Measurements from ENCODE around the gene GRIN2A. TPM values are rescaled to one million over a fixed set of nuclear protein-coding genes. Genes with fewer than 3 reads are reported as not detected.

Gene GRIN2A
- total RNA-seq, 1 donor from 2014 or later, result not detected

- peaks cover 27% of the 10 kb centered on the region for H3K9me3 Mint-ChIP-seq (ENCODE audit: unreplicated experiment)
- no peaks in the 10 kb centered on the region for H3K36me3 Mint-ChIP-seq (ENCODE audit: unreplicated experiment)
- H3K4me1 Mint-ChIP-seq (ENCODE audit: unreplicated experiment), result no peaks in the 10 kb centered on the region
- H3K27ac Mint-ChIP-seq (ENCODE audit: unreplicated experiment), result no peak overlapping the region
- no peaks in the 10 kb centered on the region for H3K27me3 Mint-ChIP-seq (ENCODE audit: unreplicated experiment)
- no peak for DNase-seq (ENCODE audit: extremely low spot score, unreplicated experiment)
- TF ChIP-seq CTCF (IDR thresholded peaks at IDR 0.05), result no peak
- no peak overlapping the region for H3K4me3 Mint-ChIP-seq (ENCODE audit: unreplicated experiment)
Observed at GRCh38 chr16:9980981-9981380, 201.2 kb downstream of the GRIN2A start.

- Mint-ChIP-seq H3K36me3 (ENCODE audit: unreplicated experiment) (no peaks in the 10 kb centered on the region), H3K4me1 (ENCODE audit: unreplicated experiment) (no peaks in the 10 kb centered on the region), H3K27ac (ENCODE audit: unreplicated experiment) (no peak overlapping the region), H3K27me3 (ENCODE audit: unreplicated experiment) (no peaks in the 10 kb centered on the region), H3K9me3 (ENCODE audit: unreplicated experiment) (peaks cover 11% of the 10 kb centered on the region), H3K4me3 (ENCODE audit: unreplicated experiment) (no peak overlapping the region)
- DNase-seq (ENCODE audit: extremely low spot score, unreplicated experiment), result no peak
- no peak for TF ChIP-seq CTCF (IDR thresholded peaks at IDR 0.05)
Observed at GRCh38 chr16:9978160-9978725, 204.0 kb downstream of the GRIN2A start.

- Mint-ChIP-seq H3K9me3 (ENCODE audit: unreplicated experiment) (peaks cover 11% of the 10 kb centered on the region), H3K4me3 (ENCODE audit: unreplicated experiment) (no peak overlapping the region), H3K27ac (ENCODE audit: unreplicated experiment) (no peak overlapping the region), H3K27me3 (ENCODE audit: unreplicated experiment) (no peaks in the 10 kb centered on the region), H3K4me1 (ENCODE audit: unreplicated experiment) (no peaks in the 10 kb centered on the region), H3K36me3 (ENCODE audit: unreplicated experiment) (no peaks in the 10 kb centered on the region)
- DNase-seq (ENCODE audit: extremely low spot score, unreplicated experiment), result no peak
- no peak for TF ChIP-seq CTCF (IDR thresholded peaks at IDR 0.05)
Observed at GRCh38 chr16:9977333-9977897, 204.8 kb downstream of the GRIN2A start.

GRCh38 chr16:9976601-9977000 lies 205.6 kb downstream of the GRIN2A start:
- H3K4me1 Mint-ChIP-seq (ENCODE audit: unreplicated experiment), result no peaks in the 10 kb centered on the region
- no peak for TF ChIP-seq CTCF (IDR thresholded peaks at IDR 0.05)
- no peaks in the 10 kb centered on the region for H3K27me3 Mint-ChIP-seq (ENCODE audit: unreplicated experiment)
- H3K9me3 Mint-ChIP-seq (ENCODE audit: unreplicated experiment), result peaks cover 17% of the 10 kb centered on the region
- H3K4me3 Mint-ChIP-seq (ENCODE audit: unreplicated experiment), result no peak overlapping the region
- no peak overlapping the region for H3K27ac Mint-ChIP-seq (ENCODE audit: unreplicated experiment)
- no peak for DNase-seq (ENCODE audit: extremely low spot score, unreplicated experiment)
- no peaks in the 10 kb centered on the region for H3K36me3 Mint-ChIP-seq (ENCODE audit: unreplicated experiment)

GRCh38 chr16:9971907-9972306 lies 210.3 kb downstream of the GRIN2A start:
- Mint-ChIP-seq H3K9me3 (ENCODE audit: unreplicated experiment) (peaks cover 30% of the 10 kb centered on the region), H3K27me3 (ENCODE audit: unreplicated experiment) (no peaks in the 10 kb centered on the region), H3K4me1 (ENCODE audit: unreplicated experiment) (no peaks in the 10 kb centered on the region), H3K36me3 (ENCODE audit: unreplicated experiment) (no peaks in the 10 kb centered on the region), H3K4me3 (ENCODE audit: unreplicated experiment) (no peak overlapping the region), H3K27ac (ENCODE audit: unreplicated experiment) (no peak overlapping the region)
- DNase-seq (ENCODE audit: extremely low spot score, unreplicated experiment), result no peak
- TF ChIP-seq CTCF (IDR thresholded peaks at IDR 0.05), result no peak
